ENCODE data around the gene CMTM6.

CMTM6 gene

GRCh38 chr3:32502118-32502945 is at the start of gene CMTM6:
TSS of gene CMTM6 (minus strand) at chr3:32502852. CDS start at chr3:32502745, 107 bp downstream.
- TF ChIP-seq MAX (IDR thresholded peaks at IDR 0.05; ENCODE audit: low read depth, low read length) = peak; percentile 5; the same call in 1 of the 2 replicates
- peak; percentile 20; the same call in 1 of the 2 replicates for TF ChIP-seq MYC (IDR thresholded peaks at IDR 0.05; ENCODE audit: low read depth, low read length)
- peak; percentile 70 for TF ChIP-seq POLR2A (IDR thresholded peaks at IDR 0.05; ENCODE audit: extremely low read depth, insufficient read length)
- TF ChIP-seq CTCF (IDR thresholded peaks at IDR 0.05; ENCODE audit: low read depth, low read length) = no peak
- peak within 1 kb of the TSS; percentile 85 for H3K4me3 ChIP-seq (ENCODE audit: low read depth, low read length)
- DNase-seq (ENCODE audit: low read depth) = peak; percentile 86

GRCh38 chr3:32552013-32552412 is 49.4 kb upstream of the CMTM6 start:
- H3K4me3 ChIP-seq (ENCODE audit: low read depth, low read length) = no peak overlapping the region
- no peak for DNase-seq (ENCODE audit: low read depth)
- TF ChIP-seq MYC (IDR thresholded peaks at IDR 0.05; ENCODE audit: low read depth, low read length) (no peak), POLR2A (IDR thresholded peaks at IDR 0.05; ENCODE audit: extremely low read depth, insufficient read length) (no peak), MAX (IDR thresholded peaks at IDR 0.05; ENCODE audit: low read depth, low read length) (no peak), CTCF (IDR thresholded peaks at IDR 0.05; ENCODE audit: low read depth, low read length) (no peak)

- DNase-seq (ENCODE audit: low read depth) = no peak
- no peak overlapping the region for H3K4me3 ChIP-seq (ENCODE audit: low read depth, low read length)
- TF ChIP-seq CTCF (IDR thresholded peaks at IDR 0.05; ENCODE audit: low read depth, low read length) (no peak), MAX (IDR thresholded peaks at IDR 0.05; ENCODE audit: low read depth, low read length) (no peak), POLR2A (IDR thresholded peaks at IDR 0.05; ENCODE audit: extremely low read depth, insufficient read length) (no peak)
Observed at GRCh38 chr3:32551496-32551895, 48.8 kb upstream of the CMTM6 start.

- no peak for TF ChIP-seq MYC (IDR thresholded peaks at IDR 0.05; ENCODE audit: low read depth, low read length)
- no peak for TF ChIP-seq POLR2A (IDR thresholded peaks at IDR 0.05; ENCODE audit: extremely low read depth, insufficient read length)
- TF ChIP-seq CTCF (IDR thresholded peaks at IDR 0.05; ENCODE audit: low read depth, low read length) = no peak
- TF ChIP-seq MAX (IDR thresholded peaks at IDR 0.05; ENCODE audit: low read depth, low read length) = no peak
- DNase-seq (ENCODE audit: low read depth) = no peak
- H3K4me3 ChIP-seq (ENCODE audit: low read depth, low read length) = no peak overlapping the region
Observed at GRCh38 chr3:32551087-32551486, 48.4 kb upstream of the CMTM6 start.

- no peak overlapping the region for H3K4me3 ChIP-seq (ENCODE audit: low read depth, low read length)
- TF ChIP-seq CTCF (IDR thresholded peaks at IDR 0.05; ENCODE audit: low read depth, low read length) = no peak
- no peak for TF ChIP-seq MYC (IDR thresholded peaks at IDR 0.05; ENCODE audit: low read depth, low read length)
- no peak for TF ChIP-seq MAX (IDR thresholded peaks at IDR 0.05; ENCODE audit: low read depth, low read length)
- TF ChIP-seq POLR2A (IDR thresholded peaks at IDR 0.05; ENCODE audit: extremely low read depth, insufficient read length) = no peak
- DNase-seq (ENCODE audit: low read depth) = no peak
Observed at GRCh38 chr3:32545305-32545704, 42.7 kb upstream of the CMTM6 start.
